Calu3 (cell line): ENCODE results near the gene SLC22A13. TPM values are rescaled to one million over a fixed set of nuclear protein-coding genes. Genes with fewer than 3 reads are reported as not detected.

Experiments
- BruUV-seq: library from RNA; stranded (reverse); fragments of 400-500 nt; replicated peaks from 2 replicates; lab custom pipeline; 2021; lab: Mats Ljungman, UMichigan
- CTCF ChIA-PET: fragments of 300-600 bp; sonication (Branson Sonifier 250); formaldehyde crosslinking; loops from one replicate; lab custom pipeline; 2022; ENCODE audit warnings: antibody characterized with exemption; lab: Charles Lee
- DNase-seq: peaks from one replicate; pipeline ENCODE4 v3.0.0; 2022
- H3K27ac Mint-ChIP-seq: one replicate; pipeline ENCODE4 v1.8.0; 2022; ENCODE audit warnings: mixed read lengths; ENCODE audit not compliant: unreplicated experiment
- H3K27me3 Mint-ChIP-seq: one replicate; pipeline ENCODE4 v1.8.0; 2022; ENCODE audit warnings: mixed read lengths; ENCODE audit not compliant: unreplicated experiment
- H3K36me3 Mint-ChIP-seq: one replicate; pipeline ENCODE4 v1.8.0; 2022; ENCODE audit warnings: mild to moderate bottlenecking, moderate library complexity, mixed read lengths; ENCODE audit not compliant: insufficient read depth, unreplicated experiment
- H3K4me1 Mint-ChIP-seq: one replicate; pipeline ENCODE4 v1.8.0; 2022; ENCODE audit warnings: mild to moderate bottlenecking, low read depth, mixed read lengths; ENCODE audit not compliant: unreplicated experiment
- H3K4me3 Mint-ChIP-seq: one replicate; pipeline ENCODE4 v1.8.0; 2022; ENCODE audit warnings: mild to moderate bottlenecking, low read depth, moderate library complexity, mixed read lengths; ENCODE audit not compliant: unreplicated experiment
- H3K9me3 Mint-ChIP-seq: one replicate; pipeline ENCODE4 v1.8.0; 2022; ENCODE audit warnings: low read depth, mixed read lengths; ENCODE audit not compliant: unreplicated experiment
- intact Hi-C: fragments of 100-400 bp; cut with micrococcal nuclease; formaldehyde crosslinking; loops from one replicate; pipeline ENCODE4 v1.10.0; 2022; ENCODE audit not compliant: unreplicated experiment
- total RNA-seq: library from RNA; stranded (reverse); gene quantifications from 2 replicates; pipeline ENCODE4 v1.2.3, GENCODE V29; 2022
- TF ChIP-seq, protein P1 (sequence below): fragments of 200-600 bp; IDR thresholded peaks from one replicate; pipeline ENCODE4 v1.8.0; 2022; ENCODE audit warnings: antibody characterized with exemption; ENCODE audit not compliant: unreplicated experiment

Gene SLC22A13
- total RNA-seq, 1 experiment from 2014 or later: 3.5 TPM

DNA sequence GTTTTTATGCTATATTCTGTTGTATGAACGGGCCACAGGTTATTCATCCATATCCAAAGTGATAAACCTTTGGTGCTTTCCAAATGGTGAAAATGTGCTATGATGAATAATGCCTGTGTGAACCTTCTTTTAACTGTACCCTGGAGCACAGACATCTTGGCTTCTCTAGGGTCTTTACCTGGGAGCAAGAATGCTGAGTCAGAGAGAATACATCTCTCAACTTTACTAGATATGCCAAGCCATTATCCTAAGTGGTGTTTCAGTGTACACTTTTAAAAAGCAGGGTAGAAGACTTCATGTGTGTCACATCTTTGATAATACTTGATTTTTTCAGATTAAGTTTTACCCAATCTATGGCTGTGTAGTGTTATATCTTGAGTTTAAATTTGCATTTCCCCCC, 57.4 kb downstream of the SLC22A13 start:
- no peaks in the 10 kb centered on the region for H3K27me3 Mint-ChIP-seq
- peaks cover 5% of the 10 kb centered on the region for H3K9me3 Mint-ChIP-seq
- CTCF ChIA-PET: no interaction called here
- no peak overlapping the region for H3K27ac Mint-ChIP-seq
- peaks cover 9% of the 10 kb centered on the region for H3K4me1 Mint-ChIP-seq
- intact Hi-C loops: no loop called here
- TF ChIP-seq, protein P1, sequence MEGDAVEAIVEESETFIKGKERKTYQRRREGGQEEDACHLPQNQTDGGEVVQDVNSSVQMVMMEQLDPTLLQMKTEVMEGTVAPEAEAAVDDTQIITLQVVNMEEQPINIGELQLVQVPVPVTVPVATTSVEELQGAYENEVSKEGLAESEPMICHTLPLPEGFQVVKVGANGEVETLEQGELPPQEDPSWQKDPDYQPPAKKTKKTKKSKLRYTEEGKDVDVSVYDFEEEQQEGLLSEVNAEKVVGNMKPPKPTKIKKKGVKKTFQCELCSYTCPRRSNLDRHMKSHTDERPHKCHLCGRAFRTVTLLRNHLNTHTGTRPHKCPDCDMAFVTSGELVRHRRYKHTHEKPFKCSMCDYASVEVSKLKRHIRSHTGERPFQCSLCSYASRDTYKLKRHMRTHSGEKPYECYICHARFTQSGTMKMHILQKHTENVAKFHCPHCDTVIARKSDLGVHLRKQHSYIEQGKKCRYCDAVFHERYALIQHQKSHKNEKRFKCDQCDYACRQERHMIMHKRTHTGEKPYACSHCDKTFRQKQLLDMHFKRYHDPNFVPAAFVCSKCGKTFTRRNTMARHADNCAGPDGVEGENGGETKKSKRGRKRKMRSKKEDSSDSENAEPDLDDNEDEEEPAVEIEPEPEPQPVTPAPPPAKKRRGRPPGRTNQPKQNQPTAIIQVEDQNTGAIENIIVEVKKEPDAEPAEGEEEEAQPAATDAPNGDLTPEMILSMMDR: no peak
- H3K36me3 Mint-ChIP-seq: no peaks in the 10 kb centered on the region
- no peak for DNase-seq
- no peak overlapping the region for H3K4me3 Mint-ChIP-seq
- BruUV-seq: no TSS peak

DNA sequence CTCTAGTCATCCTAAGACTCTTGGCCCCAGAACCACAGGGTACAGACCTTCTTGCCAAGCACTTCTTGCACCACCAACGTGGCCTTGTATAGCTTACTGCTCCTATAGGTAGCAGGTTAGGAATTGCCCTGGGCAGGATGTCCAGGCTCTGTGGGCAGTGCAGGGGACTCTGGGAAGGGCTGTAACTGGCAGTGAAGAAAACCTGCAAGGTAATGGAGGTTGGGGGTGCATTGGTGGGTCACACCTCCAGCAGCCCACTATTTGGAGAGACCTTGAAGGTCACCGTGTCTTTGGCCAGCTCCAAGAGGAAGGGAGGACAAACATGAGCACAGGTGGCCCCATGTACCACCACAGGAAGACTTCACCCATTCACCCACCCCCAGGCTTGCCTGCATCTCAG, 59.6 kb downstream of the SLC22A13 start:
- H3K4me3 Mint-ChIP-seq: no peak overlapping the region
- H3K27me3 Mint-ChIP-seq: no peaks in the 10 kb centered on the region
- H3K9me3 Mint-ChIP-seq: peaks cover 5% of the 10 kb centered on the region
- CTCF ChIA-PET: no interaction called here
- H3K27ac Mint-ChIP-seq: no peak overlapping the region
- no peak for DNase-seq
- peaks cover 16% of the 10 kb centered on the region for H3K4me1 Mint-ChIP-seq
- BruUV-seq: no TSS peak
- H3K36me3 Mint-ChIP-seq: no peaks in the 10 kb centered on the region
- intact Hi-C loops: no loop called here
- TF ChIP-seq, protein P1: no peak

DNA sequence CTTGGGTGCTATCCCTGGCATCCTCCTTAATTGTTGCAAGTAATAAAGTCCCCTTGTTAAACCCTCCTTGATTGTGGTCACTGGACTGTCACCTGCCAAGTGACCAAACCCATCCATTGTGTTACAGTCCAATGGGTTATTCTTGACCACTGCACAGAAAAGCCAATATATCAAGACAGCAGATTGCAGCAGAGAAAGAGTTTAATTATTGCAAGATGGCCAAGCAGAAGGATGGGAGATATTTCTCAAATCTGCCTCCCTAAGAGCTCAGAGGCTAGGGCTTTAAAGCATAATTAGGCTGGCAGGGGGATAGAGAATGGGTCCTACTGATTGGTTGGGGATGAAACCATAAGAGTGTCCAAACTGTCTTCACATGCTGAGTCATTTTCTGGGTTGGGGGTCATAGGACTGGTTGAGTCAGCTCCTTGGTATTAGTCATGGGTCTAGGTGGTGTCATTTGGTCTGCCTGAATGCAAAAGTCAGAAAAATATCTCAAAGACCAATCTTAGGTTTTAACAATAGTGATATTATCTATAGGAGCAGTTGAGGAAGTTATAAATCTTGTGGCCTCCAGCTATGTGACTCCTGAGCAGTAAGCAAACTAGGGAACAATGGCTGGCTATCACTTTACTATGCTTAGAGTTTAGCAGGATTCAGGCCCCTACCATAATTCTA, 61.9 kb downstream of the SLC22A13 start:
- DNase-seq: peak; percentile 30
- H3K27me3 Mint-ChIP-seq: no peaks in the 10 kb centered on the region
- intact Hi-C loops: no loop called here
- H3K9me3 Mint-ChIP-seq: peaks cover 5% of the 10 kb centered on the region
- BruUV-seq: no TSS peak
- peaks cover 16% of the 10 kb centered on the region for H3K4me1 Mint-ChIP-seq
- H3K27ac Mint-ChIP-seq: peak overlapping the region; percentile 31
- no peak overlapping the region for H3K4me3 Mint-ChIP-seq
- TF ChIP-seq, protein P1: no peak
- H3K36me3 Mint-ChIP-seq: no peaks in the 10 kb centered on the region
- CTCF ChIA-PET: interaction anchor here (0.6 to 2.1 kb wide), 2 partner anchors 19 to 117 kb away, joined by 3 to 7 read pairs; partner anchors contain the start of gene XYLB

Other genes with a start within 250 kb of the SLC22A13 start
- 7.8 and 9.8 TPM in 2 replicates for gene PLCD1, start 236.2 kb upstream of the SLC22A13 start, total RNA-seq
- gene DLEC1, start 226.6 kb upstream of the SLC22A13 start, total RNA-seq: 0.28 and 0.78 TPM in 2 replicates
- 64.5 and 71.1 TPM in 2 replicates for gene ACAA1, start 128.7 kb upstream of the SLC22A13 start, total RNA-seq
- gene MYD88, start 127.2 kb upstream of the SLC22A13 start, total RNA-seq: 35.2 and 44.2 TPM in 2 replicates
- 49.5 and 50.4 TPM in 2 replicates for gene OXSR1, start 100.3 kb upstream of the SLC22A13 start, total RNA-seq
- gene SLC22A14, start 16.5 kb downstream of the SLC22A13 start, total RNA-seq: 1.8 and 2.1 TPM in 2 replicates
- gene XYLB, start 81.0 kb downstream of the SLC22A13 start, total RNA-seq: 11.1 and 12.2 TPM in 2 replicates
- 5.2 and 6.2 TPM in 2 replicates for gene ACVR2B, start 188.1 kb downstream of the SLC22A13 start, total RNA-seq
- gene EXOG, start 230.5 kb downstream of the SLC22A13 start, total RNA-seq: 11.2 and 13.2 TPM in 2 replicates